HFF-Myc (cell line): ENCODE measurements around the gene EIF3L.

Source experiments
- DNase-seq: peaks from one replicate; pipeline ENCODE4 v3.0.0-alpha.2; 2011; ENCODE audit warnings: low read depth; ENCODE audit errors: extremely low read depth
- H3K4me3 ChIP-seq: replicated peaks from 2 replicates; pipeline ENCODE4 v1.5.1; 2011; ENCODE audit warnings: low read depth, mild to moderate bottlenecking, control low read depth, low read length
- CTCF ChIP-seq: IDR thresholded peaks from 2 replicates; pipeline ENCODE4 v1.5.1; 2012; ENCODE audit warnings: mild to moderate bottlenecking, low read depth, low read length, control low read depth; ENCODE audit errors: missing control alignments

The EIF3L gene

GRCh38 chr22:37932401-37932800 lies 83.2 kb downstream of the EIF3L start:
- DNase-seq, result no peak
- no peak for TF ChIP-seq CTCF
- H3K4me3 ChIP-seq, result no peak overlapping the region

GRCh38 chr22:37932821-37933578 lies 83.8 kb downstream of the EIF3L start:
- TF ChIP-seq CTCF, result no peak
- no peak for DNase-seq
- H3K4me3 ChIP-seq, result no peak overlapping the region

- peak; percentile 99 for TF ChIP-seq CTCF
- peak; percentile 72 for DNase-seq
Measured at GRCh38 chr22:37933711-37934376, 84.6 kb downstream of the EIF3L start.

More at GRCh38 chr22:37933711-37934376, 84.6 kb downstream of the EIF3L start:
- H3K4me3 ChIP-seq, result no peak overlapping the region
